Activated naive CD4-positive, alpha-beta T cell (primary cell): ENCODE data around the gene SEC61A2.

Experiments used
- DNase-seq, 4 experiments: peaks; one replicate each; lab custom pipeline; 2025; lab: John Stamatoyannopoulos, UW

Gene SEC61A2

DNA sequence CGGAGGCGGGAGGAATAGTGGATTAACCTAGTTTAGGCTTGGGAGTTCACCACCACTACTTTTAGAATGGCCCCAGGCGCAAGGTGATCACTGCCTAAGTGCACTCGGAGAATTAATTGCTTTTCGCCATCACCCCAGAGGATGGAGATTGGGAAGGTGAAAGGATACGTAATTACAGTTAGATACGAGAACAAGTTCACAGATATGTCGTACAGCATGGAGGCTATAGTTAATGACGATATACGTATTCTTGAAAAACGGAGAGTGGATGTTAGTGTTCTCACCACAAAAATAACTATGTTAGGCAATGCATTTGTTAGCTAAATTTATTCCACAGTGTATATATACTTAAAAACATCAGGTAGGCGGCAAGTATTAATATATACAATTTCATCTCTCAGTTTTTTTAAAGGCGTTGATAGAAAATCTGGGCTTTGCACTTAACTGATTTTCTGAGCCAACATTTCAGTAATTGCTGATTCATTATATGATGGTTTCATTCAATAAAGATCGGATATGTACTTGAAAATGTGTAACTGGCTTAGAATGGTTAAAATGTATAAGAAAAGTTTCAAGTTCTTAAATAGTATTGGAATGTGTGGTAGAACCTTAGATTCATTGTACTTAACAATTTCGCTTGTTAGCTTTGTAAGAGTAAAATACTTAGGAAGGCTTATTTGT, 67.2 kb downstream of the SEC61A2 start:
- DNase-seq = no peak

DNA sequence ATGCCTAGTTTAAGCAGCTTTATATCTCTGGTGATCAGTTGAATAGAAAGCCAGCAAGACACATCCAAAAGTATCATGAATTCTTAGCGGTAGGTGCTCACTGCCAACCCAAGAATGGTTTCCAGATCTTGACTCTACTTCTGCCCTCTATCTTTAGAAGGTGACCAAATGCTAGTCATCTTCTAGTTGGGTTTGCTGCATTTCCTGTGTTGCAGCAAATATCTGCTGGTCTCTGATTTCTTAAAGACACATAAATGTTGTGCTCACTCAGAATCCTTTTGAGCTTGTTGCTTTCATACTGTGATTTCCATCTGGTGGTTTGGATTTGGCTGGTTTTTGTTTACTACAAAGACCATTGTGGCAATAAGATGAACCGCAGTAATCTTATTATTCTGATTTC, 68.7 kb downstream of the SEC61A2 start:
- DNase-seq = no peak

DNA sequence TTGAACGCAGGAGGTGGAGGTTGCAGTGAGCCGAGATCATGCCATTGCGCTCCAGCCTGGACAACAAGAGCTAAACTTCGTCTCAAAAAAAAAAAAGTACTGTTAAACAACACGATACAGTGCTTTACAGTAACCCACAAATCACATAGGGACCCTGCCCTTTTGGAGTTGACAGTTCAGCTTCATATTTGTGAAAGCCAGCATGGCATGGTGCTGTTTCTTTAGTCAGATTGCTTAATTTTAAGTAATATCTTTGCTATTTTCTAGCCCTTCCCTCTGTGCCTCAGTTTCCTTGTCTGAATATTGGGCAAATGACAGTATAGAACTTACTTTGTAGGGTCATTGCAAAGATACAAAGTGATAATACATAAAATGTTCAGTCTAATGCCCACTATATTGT, 71.4 kb downstream of the SEC61A2 start:
- DNase-seq = no peak

DNA sequence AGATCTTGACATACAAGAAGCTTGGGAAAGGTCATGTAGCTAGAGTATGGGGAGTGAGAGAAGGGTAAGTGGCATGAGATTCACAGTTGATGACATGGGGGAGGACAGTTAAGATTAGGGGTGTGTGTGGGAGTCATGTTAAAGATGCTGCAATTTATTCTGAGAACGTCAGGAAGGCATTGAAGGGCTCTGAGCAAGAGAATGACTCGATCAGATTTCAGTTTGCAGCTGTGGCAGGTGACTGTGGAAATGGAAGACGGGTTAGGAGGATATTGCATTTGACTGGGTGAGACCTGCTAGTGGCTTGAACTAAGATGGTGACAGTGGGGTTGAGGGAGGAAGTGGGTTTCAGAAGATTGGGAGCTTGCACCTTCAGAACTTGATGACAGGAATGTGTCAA, 72.1 kb downstream of the SEC61A2 start:
- no peak for DNase-seq

DNA sequence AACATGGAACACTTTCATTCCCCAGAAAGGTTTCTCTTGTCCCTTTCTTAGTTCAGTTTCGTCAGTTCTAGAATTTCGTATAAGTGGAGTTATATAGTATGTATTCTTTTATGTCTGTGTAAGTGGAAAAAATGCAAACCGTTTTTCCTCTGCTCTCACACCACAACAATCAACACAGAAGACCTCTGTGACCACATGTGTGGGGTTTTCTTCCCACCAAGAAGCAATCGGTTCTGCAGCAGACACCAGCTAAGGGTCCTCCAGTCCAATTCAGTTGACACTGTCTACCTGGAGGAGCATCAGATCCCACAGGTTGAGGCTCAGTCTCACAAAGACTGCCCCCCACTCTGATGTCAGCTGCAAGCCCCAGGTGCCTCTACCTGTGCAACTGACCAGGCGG, 72.7 kb downstream of the SEC61A2 start:
- DNase-seq = no peak

DNA sequence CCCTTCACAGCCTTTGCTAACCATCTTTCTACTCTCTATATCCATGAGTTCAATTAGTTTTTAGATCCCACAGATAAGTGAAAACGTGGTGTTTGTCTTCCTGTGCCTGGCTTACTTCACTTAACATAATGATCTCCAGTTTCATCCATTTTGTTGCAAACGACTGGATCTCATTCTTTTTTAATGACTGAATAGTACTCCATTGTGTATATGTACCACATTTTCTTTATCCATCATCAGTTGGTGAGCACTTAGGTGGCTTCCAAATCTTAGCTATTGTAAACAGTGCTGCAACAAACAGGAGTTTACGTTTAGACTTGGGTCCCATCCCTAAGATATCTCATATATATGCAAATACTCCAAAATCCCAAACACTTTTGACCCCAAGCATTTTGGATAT, 75.6 kb downstream of the SEC61A2 start:
- no peak for DNase-seq

DNA sequence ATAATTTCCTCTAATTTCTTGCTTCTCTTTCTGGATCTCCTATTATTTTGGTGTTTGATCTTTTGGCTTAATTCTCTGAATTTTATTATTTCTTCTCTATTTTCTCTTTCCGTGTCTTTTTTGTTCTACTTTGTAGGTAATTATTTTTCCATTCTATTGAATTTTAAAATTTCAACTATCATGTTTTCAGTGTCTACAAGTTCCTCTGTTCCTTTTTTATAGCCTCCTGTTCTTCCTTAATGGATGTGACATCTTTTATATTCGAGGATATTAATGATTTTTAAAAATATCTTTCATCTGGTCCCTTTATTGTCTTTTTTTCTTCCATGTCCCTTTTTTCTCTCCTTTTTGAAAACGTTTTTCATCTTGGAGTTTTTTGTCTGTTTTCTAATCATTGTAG, 77.6 kb downstream of the SEC61A2 start:
- no peak for DNase-seq

DNA sequence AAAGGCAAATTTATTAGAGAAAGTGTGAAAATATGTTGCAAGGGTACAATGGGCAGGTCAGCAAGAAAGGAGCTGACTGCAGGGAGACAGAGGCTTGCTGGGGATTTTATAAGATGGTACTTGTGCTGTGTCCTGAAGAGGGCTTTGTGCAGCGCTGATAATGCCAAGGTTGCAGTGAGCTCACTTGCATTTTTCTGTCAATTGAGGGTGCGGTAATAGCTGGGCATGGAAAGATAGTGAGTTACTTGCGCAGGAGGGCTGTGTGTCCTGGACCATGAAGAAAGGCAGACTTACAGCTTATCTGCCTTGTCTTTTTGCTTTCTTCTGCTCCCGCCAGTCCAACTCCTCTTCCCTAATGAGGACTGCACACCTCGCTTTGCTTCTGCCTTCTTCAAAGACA, 79.0 kb downstream of the SEC61A2 start:
- no peak for DNase-seq

DNA sequence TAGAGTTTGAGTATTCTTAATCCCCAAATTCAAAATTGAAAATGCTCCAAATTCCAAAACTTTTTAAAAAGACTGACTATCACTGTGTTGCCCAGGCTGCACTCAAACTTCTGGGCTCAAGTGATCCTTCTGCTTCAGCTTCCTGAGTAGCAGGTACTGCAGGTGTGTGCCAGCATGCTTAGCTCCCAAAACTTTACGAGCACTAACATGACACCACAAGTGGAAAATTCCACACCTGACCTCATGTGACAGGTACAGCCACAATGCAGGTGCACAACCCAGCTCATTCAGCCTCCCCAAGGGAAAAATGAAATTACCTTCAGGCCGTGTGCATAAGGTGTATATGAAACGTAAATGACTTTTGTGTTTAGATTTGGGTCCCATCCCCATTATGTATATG, 83.0 kb downstream of the SEC61A2 start:
- DNase-seq = no peak

DNA sequence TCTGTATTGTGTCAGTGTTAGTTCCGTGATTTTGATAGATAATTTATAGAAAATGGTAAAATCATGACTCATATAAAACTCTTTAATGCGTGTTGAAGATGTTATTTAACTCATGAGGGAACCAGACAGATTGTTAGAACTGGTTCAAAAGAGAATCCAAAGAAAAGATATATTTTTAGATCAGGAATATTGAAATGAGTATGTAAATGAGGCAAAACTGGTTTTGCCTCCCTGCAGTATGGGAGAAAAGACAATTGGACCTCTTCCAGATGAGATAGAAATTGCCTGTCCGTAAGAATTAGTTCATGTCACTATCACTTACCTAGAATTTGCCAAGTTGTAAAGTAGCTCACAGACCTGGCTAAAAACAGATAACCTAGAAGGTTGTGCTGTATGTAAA, 84.1 kb downstream of the SEC61A2 start:
- no peak for DNase-seq

DNA sequence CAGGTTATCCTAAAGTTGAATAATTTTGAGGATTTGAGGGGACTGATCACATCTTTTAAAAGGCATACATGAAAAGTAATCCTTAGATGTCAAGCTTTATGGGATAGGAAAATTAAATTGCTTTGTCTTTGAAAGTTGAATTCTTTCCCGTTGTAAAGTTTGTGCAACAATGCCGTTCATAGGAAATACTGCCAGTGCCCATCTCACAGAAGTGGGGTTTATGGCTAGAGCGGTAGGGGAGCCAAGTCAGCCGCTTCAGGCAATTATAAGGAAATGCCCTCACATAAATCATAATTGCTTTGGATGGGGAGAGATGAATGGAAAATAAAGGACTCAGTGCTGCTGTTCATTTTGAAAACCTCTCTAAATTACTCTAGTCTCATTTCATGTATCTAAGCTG, 84.6 kb downstream of the SEC61A2 start:
- no peak for DNase-seq

DNA sequence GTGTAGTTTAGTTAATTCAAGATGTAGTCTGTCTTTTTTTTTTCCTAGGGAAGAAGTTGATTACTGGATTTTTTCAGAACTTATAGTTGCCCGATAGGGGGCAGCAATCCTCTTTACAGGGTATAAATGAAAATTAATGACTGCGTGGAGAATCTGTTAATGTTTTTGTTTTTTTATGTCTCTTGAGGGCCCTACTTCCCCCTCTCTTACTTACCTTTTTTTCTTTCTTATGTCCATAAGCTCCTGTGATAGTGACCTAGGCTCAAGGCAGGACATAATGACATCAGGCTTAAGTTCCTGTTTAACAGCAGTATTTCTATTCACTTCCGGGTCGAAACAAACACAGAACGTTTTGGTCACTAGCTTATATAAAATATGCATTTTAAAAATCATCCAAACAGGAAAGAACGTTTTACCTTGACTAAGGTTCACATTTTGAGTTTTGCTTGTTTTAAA, 85.3 kb downstream of the SEC61A2 start:
- no peak for DNase-seq
